KMS-11 (cell line): Measurements from ENCODE around the gene ETS2.

ENCODE experiments used
- H2AFZ ChIP-seq: fragments of 200-600 bp; sonication (generic); 2 replicates; pipeline ENCODE4 v1.6.1; 2016; ENCODE audit warnings: antibody characterized with exemption, mixed run types, low read depth
- H3K27ac ChIP-seq: fragments of 200-600 bp; sonication (generic); 2 replicates; pipeline ENCODE4 v1.6.1; 2016; ENCODE audit warnings: mild to moderate bottlenecking, mixed run types
- H3K27me3 ChIP-seq: fragments of 200-600 bp; sonication (generic); 2 replicates; pipeline ENCODE4 v1.6.1; 2017; ENCODE audit warnings: mild to moderate bottlenecking, low read depth, mixed run types, moderate library complexity; ENCODE audit not compliant: insufficient read depth
- H3K36me3 ChIP-seq: fragments of 200-600 bp; sonication (generic); 2 replicates; pipeline ENCODE4 v1.6.1; 2017; ENCODE audit warnings: mild to moderate bottlenecking, mixed run types; ENCODE audit not compliant: insufficient read depth
- H3K4me1 ChIP-seq: fragments of 200-600 bp; sonication (generic); 2 replicates; pipeline ENCODE4 v1.6.1; 2016; ENCODE audit warnings: mild to moderate bottlenecking, low read depth, mixed run types; ENCODE audit not compliant: poor library complexity, severe bottlenecking
- H3K4me2 ChIP-seq: fragments of 200-600 bp; sonication (generic); 2 replicates; pipeline ENCODE4 v1.7.0; 2016; ENCODE audit warnings: mild to moderate bottlenecking, mixed run types
- H3K4me3 ChIP-seq: fragments of 200-600 bp; sonication (generic); IDR thresholded peaks from 2 replicates; pipeline ENCODE4 v1.6.1; 2017; ENCODE audit warnings: low read depth, low read length, mixed read lengths; ENCODE audit not compliant: insufficient read depth
- H3K79me2 ChIP-seq: fragments of 200-600 bp; sonication (generic); 2 replicates; pipeline ENCODE4 v1.6.1; 2016; ENCODE audit warnings: low read depth, mixed run types; ENCODE audit not compliant: insufficient read depth
- H3K9ac ChIP-seq: fragments of 200-600 bp; sonication (generic); 2 replicates; pipeline ENCODE4 v1.6.1; 2016; ENCODE audit warnings: mild to moderate bottlenecking, mixed run types
- H4K20me1 ChIP-seq: fragments of 200-600 bp; sonication (generic); 2 replicates; pipeline ENCODE4 v1.6.1; 2016; ENCODE audit warnings: mild to moderate bottlenecking, mixed run types; ENCODE audit not compliant: insufficient read depth
- CTCF ChIP-seq: fragments of 200-600 bp; sonication (generic); conservative IDR thresholded peaks from 2 replicates; pipeline ENCODE4 v1.6.1; 2017; ENCODE audit warnings: low read depth, mild to moderate bottlenecking, antibody characterized with exemption, low read length, moderate library complexity, mixed read lengths

The ETS2 gene

GRCh38 chr21:38863843-38864363, 58.2 kb downstream of the ETS2 start:
- no peak overlapping the region for H2AFZ ChIP-seq
- no peak overlapping the region for H3K9ac ChIP-seq
- H3K79me2 ChIP-seq: no peaks in the 10 kb centered on the region
- no peak overlapping the region for H3K4me2 ChIP-seq
- TF ChIP-seq CTCF: no peak
- no peaks in the 10 kb centered on the region for H3K27me3 ChIP-seq
- no peaks in the 10 kb centered on the region for H3K36me3 ChIP-seq
- H3K27ac ChIP-seq: no peak overlapping the region
- no peaks in the 10 kb centered on the region for H4K20me1 ChIP-seq
- no peak overlapping the region for H3K4me3 ChIP-seq
- H3K4me1 ChIP-seq: no peaks in the 10 kb centered on the region

GRCh38 chr21:38864964-38865363, 59.2 kb downstream of the ETS2 start:
- no peaks in the 10 kb centered on the region for H3K4me1 ChIP-seq
- H3K79me2 ChIP-seq: no peaks in the 10 kb centered on the region
- H2AFZ ChIP-seq: no peak overlapping the region
- no peak overlapping the region for H3K27ac ChIP-seq
- no peak overlapping the region for H3K4me2 ChIP-seq
- no peaks in the 10 kb centered on the region for H3K27me3 ChIP-seq
- H3K4me3 ChIP-seq: no peak overlapping the region
- no peak for TF ChIP-seq CTCF
- no peak overlapping the region for H3K9ac ChIP-seq
- no peaks in the 10 kb centered on the region for H4K20me1 ChIP-seq
- H3K36me3 ChIP-seq: no peaks in the 10 kb centered on the region

GRCh38 chr21:38869196-38869595, 63.5 kb downstream of the ETS2 start:
- Histone ChIP-seq H3K36me3 (no peaks in the 10 kb centered on the region), H2AFZ (no peak overlapping the region), H3K27me3 (no peaks in the 10 kb centered on the region), H3K4me2 (no peak overlapping the region), H4K20me1 (no peaks in the 10 kb centered on the region), H3K4me1 (no peaks in the 10 kb centered on the region), H3K27ac (no peak overlapping the region), H3K4me3 (no peak overlapping the region), H3K79me2 (no peaks in the 10 kb centered on the region), H3K9ac (no peak overlapping the region)
- no peak for TF ChIP-seq CTCF

- Histone ChIP-seq H3K4me1 (no peaks in the 10 kb centered on the region), H3K4me2 (no peak overlapping the region), H3K4me3 (no peak overlapping the region), H3K27me3 (no peaks in the 10 kb centered on the region), H3K27ac (no peak overlapping the region), H3K36me3 (no peaks in the 10 kb centered on the region), H3K9ac (no peak overlapping the region), H4K20me1 (no peaks in the 10 kb centered on the region), H3K79me2 (no peaks in the 10 kb centered on the region), H2AFZ (no peak overlapping the region)
- no peak for TF ChIP-seq CTCF
These were observed 64.2 kb downstream of the ETS2 start for GRCh38 chr21:38869946-38870345.
